Osteoblast (primary cell): ENCODE data around the gene LAMP5. TPM values are rescaled to one million over a fixed set of nuclear protein-coding genes. Genes with fewer than 3 reads are reported as not detected.

Experiments
- DNase-seq: peaks from one replicate; pipeline ENCODE4 v3.0.0; 2011; ENCODE audit warnings: low spot score, mixed read lengths; ENCODE audit not compliant: insufficient read length; ENCODE audit errors: missing footprints
- H2AFZ ChIP-seq: 2 replicates; pipeline ENCODE4 v1.6.0; 2011; ENCODE audit warnings: mild to moderate bottlenecking, low read length
- H3K27ac ChIP-seq: 2 replicates; pipeline ENCODE4 v1.5.1; 2011; ENCODE audit warnings: mild to moderate bottlenecking, low read depth, low read length, moderate library complexity
- H3K27me3 ChIP-seq: 2 replicates; pipeline ENCODE4 v1.6.0; 2012; ENCODE audit warnings: mild to moderate bottlenecking, control low read depth, inconsistent platforms, low read length, moderate library complexity; ENCODE audit not compliant: insufficient read depth
- H3K36me3 ChIP-seq: 2 replicates; pipeline ENCODE4 v1.5.1; 2011; ENCODE audit warnings: mild to moderate bottlenecking, low read length, control low read depth, moderate library complexity; ENCODE audit not compliant: insufficient read depth
- H3K4me1 ChIP-seq: 2 replicates; pipeline ENCODE4 v1.5.1; 2011; ENCODE audit warnings: mild to moderate bottlenecking, low read length, control low read depth, moderate library complexity; ENCODE audit not compliant: insufficient read depth
- H3K4me2 ChIP-seq: 2 replicates; pipeline ENCODE4 v1.6.0; 2011; ENCODE audit warnings: mild to moderate bottlenecking, low read length; ENCODE audit not compliant: insufficient read depth
- H3K4me3 ChIP-seq: fragments of 200-600 bp; sonication (generic); 3 replicates; pipeline ENCODE4 v1.5.1; 2012; ENCODE audit warnings: mild to moderate bottlenecking, low read length, inconsistent platforms; ENCODE audit not compliant: insufficient read depth
- H3K79me2 ChIP-seq: 2 replicates; pipeline ENCODE4 v1.6.0; 2012; ENCODE audit warnings: mild to moderate bottlenecking, low read length, control low read depth, inconsistent platforms; ENCODE audit not compliant: insufficient read depth
- H3K9me3 ChIP-seq: 2 replicates; pipeline ENCODE4 v1.5.1; 2011; ENCODE audit warnings: low read depth, low read length, control low read depth
- H4K20me1 ChIP-seq: 2 replicates; pipeline ENCODE4 v1.6.0; 2012; ENCODE audit warnings: mild to moderate bottlenecking, low read length, control low read depth; ENCODE audit not compliant: insufficient read depth
- CTCF ChIP-seq: IDR thresholded peaks from 2 replicates; pipeline ENCODE4 v1.5.1; 2011; ENCODE audit warnings: mild to moderate bottlenecking, low read depth, low read length, moderate library complexity; ENCODE audit errors: extremely low read depth
- total RNA-seq: library from RNA; depleted of rRNA; stranded (reverse); fragments of >200 nt; gene quantifications from 2 replicates; pipeline ENCODE4 v1.2.3, GENCODE V29; 2012

LAMP5 gene
- total RNA-seq, 1 donor = under 0.01 TPM

- TF ChIP-seq CTCF = no peak
- Histone ChIP-seq H3K27me3 (peaks cover 13% of the 10 kb centered on the region), H2AFZ (no peak overlapping the region), H3K27ac (no peak overlapping the region), H3K4me1 (no peaks in the 10 kb centered on the region), H3K36me3 (no peaks in the 10 kb centered on the region), H3K4me2 (no peak overlapping the region), H3K4me3 (no peak overlapping the region), H3K9me3 (no peaks in the 10 kb centered on the region), H3K79me2 (no peaks in the 10 kb centered on the region), H4K20me1 (no peaks in the 10 kb centered on the region)
- peak; percentile 77 for DNase-seq
Observed at GRCh38 chr20:9531581-9531980, 17.2 kb downstream of the LAMP5 start.

- Histone ChIP-seq H3K79me2 (no peaks in the 10 kb centered on the region), H3K27me3 (peaks cover 13% of the 10 kb centered on the region), H3K4me1 (no peaks in the 10 kb centered on the region), H2AFZ (no peak overlapping the region), H3K36me3 (no peaks in the 10 kb centered on the region), H3K4me2 (no peak overlapping the region), H3K9me3 (no peaks in the 10 kb centered on the region), H4K20me1 (no peaks in the 10 kb centered on the region), H3K27ac (no peak overlapping the region), H3K4me3 (no peak overlapping the region)
- no peak for DNase-seq
- TF ChIP-seq CTCF = no peak
Observed at GRCh38 chr20:9532069-9532838, 17.9 kb downstream of the LAMP5 start.

GRCh38 chr20:9534025-9534424 is 19.6 kb downstream of the LAMP5 start:
- no peak for TF ChIP-seq CTCF
- H3K4me3 ChIP-seq = no peak overlapping the region
- H2AFZ ChIP-seq = no peak overlapping the region
- H3K9me3 ChIP-seq = no peaks in the 10 kb centered on the region
- H3K4me1 ChIP-seq = no peaks in the 10 kb centered on the region
- H4K20me1 ChIP-seq = no peaks in the 10 kb centered on the region
- H3K27me3 ChIP-seq = peaks cover 13% of the 10 kb centered on the region
- no peak overlapping the region for H3K27ac ChIP-seq
- DNase-seq = no peak
- H3K4me2 ChIP-seq = no peak overlapping the region
- H3K36me3 ChIP-seq = no peaks in the 10 kb centered on the region
- no peaks in the 10 kb centered on the region for H3K79me2 ChIP-seq

GRCh38 chr20:9535449-9535848 is 21.1 kb downstream of the LAMP5 start:
- Histone ChIP-seq H3K27me3 (peaks cover 13% of the 10 kb centered on the region), H3K4me3 (no peak overlapping the region), H3K4me1 (no peaks in the 10 kb centered on the region), H2AFZ (no peak overlapping the region), H3K4me2 (no peak overlapping the region), H3K79me2 (no peaks in the 10 kb centered on the region), H3K36me3 (no peaks in the 10 kb centered on the region), H3K27ac (no peak overlapping the region), H3K9me3 (no peaks in the 10 kb centered on the region), H4K20me1 (no peaks in the 10 kb centered on the region)
- no peak for DNase-seq
- TF ChIP-seq CTCF = no peak
